Keratinocyte (primary cell): ENCODE results near the gene ANKRD44. TPM values are rescaled to one million over a fixed set of nuclear protein-coding genes. Genes with fewer than 3 reads are reported as not detected.

Experiments used
- DNase-seq: peaks from one replicate; pipeline ENCODE4 v3.0.0-alpha.2; 2011; ENCODE audit warnings: low read depth, missing footprints, low spot score
- FAIRE-seq: peaks from 2 replicates; lab custom pipeline; 2011; peaks lifted over from hg19 to GRCh38; lab: Jason Lieb, UNC
- H2AFZ ChIP-seq: 2 replicates; pipeline ENCODE4 v1.6.0; 2012; ENCODE audit warnings: low read length, control low read depth, inconsistent platforms; ENCODE audit not compliant: control insufficient read depth
- H3K27ac ChIP-seq: 2 replicates; pipeline ENCODE4 v1.5.1; 2011; ENCODE audit warnings: low read length; ENCODE audit not compliant: control insufficient read depth, insufficient read depth
- H3K27me3 ChIP-seq: 3 replicates; pipeline ENCODE4 v1.6.0; 2011; ENCODE audit warnings: low read length; ENCODE audit not compliant: control insufficient read depth, insufficient read depth; ENCODE audit errors: extremely low read depth
- H3K36me3 ChIP-seq, 2 experiments: 2 replicates in 1 of 2; 3 replicates in 1 of 2; pipeline ENCODE4 v1.5.1; 2011; ENCODE audit warnings: low read length in 2 of 2, mild to moderate bottlenecking in 1 of 2; ENCODE audit not compliant: control insufficient read depth in 2 of 2, insufficient read depth in 2 of 2; ENCODE audit errors: extremely low read depth in 1 of 2
- H3K4me1 ChIP-seq: 3 replicates; pipeline ENCODE4 v1.5.1; 2011; ENCODE audit warnings: low read length; ENCODE audit not compliant: control insufficient read depth, insufficient read depth; ENCODE audit errors: extremely low read depth
- H3K4me2 ChIP-seq: 3 replicates; pipeline ENCODE4 v1.6.0; 2011; ENCODE audit warnings: low read depth, low read length; ENCODE audit not compliant: control insufficient read depth, insufficient read depth; ENCODE audit errors: extremely low read depth
- H3K4me3 ChIP-seq, 3 experiments: fragments of 200-600 bp in 1 of 3; sonication (generic) in 1 of 3; 2 replicates in 2 of 3; 3 replicates in 1 of 3; pipeline ENCODE4 v1.5.1; 2011 to 2016; ENCODE audit warnings: low read length in 3 of 3, mild to moderate bottlenecking in 3 of 3, control low read depth in 2 of 3, inconsistent platforms in 1 of 3, low read depth in 1 of 3, mixed read lengths in 1 of 3, mixed run types in 1 of 3, moderate library complexity in 1 of 3; ENCODE audit not compliant: control insufficient read depth in 2 of 3, insufficient read depth in 2 of 3; ENCODE audit errors: extremely low read depth in 1 of 3
- H3K79me2 ChIP-seq: 2 replicates; pipeline ENCODE4 v1.6.0; 2012; ENCODE audit warnings: low read length; ENCODE audit not compliant: control insufficient read depth, insufficient read depth
- H3K9ac ChIP-seq: 3 replicates; pipeline ENCODE4 v1.6.0; 2011; ENCODE audit warnings: low read length; ENCODE audit not compliant: control insufficient read depth, insufficient read depth; ENCODE audit errors: extremely low read depth
- H3K9me1 ChIP-seq: 3 replicates; pipeline ENCODE4 v1.6.0; 2011; ENCODE audit warnings: low read length; ENCODE audit not compliant: control insufficient read depth, insufficient read depth; ENCODE audit errors: extremely low read depth
- H3K9me3 ChIP-seq: 2 replicates; pipeline ENCODE4 v1.5.1; 2012; ENCODE audit warnings: low read depth, low read length; ENCODE audit not compliant: control insufficient read depth
- H4K20me1 ChIP-seq: 3 replicates; pipeline ENCODE4 v1.6.0; 2011; ENCODE audit warnings: low read length; ENCODE audit not compliant: control insufficient read depth, insufficient read depth; ENCODE audit errors: extremely low read depth
- EZH2 ChIP-seq: IDR thresholded peaks from one replicate; pipeline ENCODE4 v1.6.1; 2012; ENCODE audit warnings: inconsistent platforms, mild to moderate bottlenecking, low read length, moderate library complexity
- dilution Hi-C: fragments of 300-500 bp; cut with MboI; formaldehyde crosslinking; loops from one replicate; pipeline ENCODE4 v1.7.0; 2020; ENCODE audit warnings: low sequenced_read_pairs; ENCODE audit not compliant: extremely low pct_ligation_motif_present
- polyA plus RNA-seq, 5 experiments: library from polyadenylated mRNA; depleted of rRNA in 3 of 5; stranded (reverse) in 3 of 5; stranded (forward) in 1 of 5; unstranded in 1 of 5; fragments of >200 nt; gene quantifications; 1 replicate in 1 of 5; 2 replicates in 3 of 5; 3 replicates in 1 of 5; pipeline versions ENCODE4 v1.2.1 to v1.2.3, GENCODE V29; 2011 to 2012; ENCODE audit warnings: missing spikeins in 2 of 5, low read depth in 1 of 5, low replicate concordance in 1 of 5
- TF ChIP-seq, protein P1 (sequence below), 3 experiments: IDR thresholded peaks in 1 of 3; conservative IDR thresholded peaks in 1 of 3; optimal IDR thresholded peaks in 1 of 3; 2 replicates in 2 of 3; 3 replicates in 1 of 3; pipeline versions ENCODE3 to v1.5.1; 2011; ENCODE audit warnings: low read length in 3 of 3, mild to moderate bottlenecking in 3 of 3, moderate library complexity in 2 of 3, control low read depth in 1 of 3, inconsistent platforms in 1 of 3; ENCODE audit not compliant: insufficient read depth in 2 of 3; ENCODE audit errors: extremely low read depth in 1 of 3

Gene ANKRD44
- polyA plus RNA-seq, 1 donor (not counting 4 experiments of a cell fraction or from before 2014, with no cell fraction given): 0.35 TPM

DNA sequence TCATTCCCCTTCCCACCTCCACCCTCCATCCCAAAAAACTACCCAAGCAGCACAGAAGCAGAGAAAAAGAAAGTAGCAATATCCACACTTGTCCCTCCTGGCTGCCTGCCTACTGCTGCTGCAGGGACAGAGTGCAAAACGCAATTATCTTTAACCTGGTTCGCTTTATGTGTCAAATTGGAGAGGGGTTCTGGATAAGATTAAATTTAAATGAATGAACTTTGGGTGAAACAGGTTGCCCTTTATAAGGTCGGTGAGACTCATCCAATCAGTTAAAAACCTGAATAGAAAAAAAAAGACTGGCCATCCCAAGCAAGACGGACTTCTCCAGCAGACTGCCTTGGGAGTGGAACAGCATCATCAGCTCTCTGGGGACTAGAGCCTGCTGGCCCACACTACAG lies 62.6 kb downstream of the ANKRD44 start:
- TF ChIP-seq EZH2: no peak
- TF ChIP-seq, protein P1, sequence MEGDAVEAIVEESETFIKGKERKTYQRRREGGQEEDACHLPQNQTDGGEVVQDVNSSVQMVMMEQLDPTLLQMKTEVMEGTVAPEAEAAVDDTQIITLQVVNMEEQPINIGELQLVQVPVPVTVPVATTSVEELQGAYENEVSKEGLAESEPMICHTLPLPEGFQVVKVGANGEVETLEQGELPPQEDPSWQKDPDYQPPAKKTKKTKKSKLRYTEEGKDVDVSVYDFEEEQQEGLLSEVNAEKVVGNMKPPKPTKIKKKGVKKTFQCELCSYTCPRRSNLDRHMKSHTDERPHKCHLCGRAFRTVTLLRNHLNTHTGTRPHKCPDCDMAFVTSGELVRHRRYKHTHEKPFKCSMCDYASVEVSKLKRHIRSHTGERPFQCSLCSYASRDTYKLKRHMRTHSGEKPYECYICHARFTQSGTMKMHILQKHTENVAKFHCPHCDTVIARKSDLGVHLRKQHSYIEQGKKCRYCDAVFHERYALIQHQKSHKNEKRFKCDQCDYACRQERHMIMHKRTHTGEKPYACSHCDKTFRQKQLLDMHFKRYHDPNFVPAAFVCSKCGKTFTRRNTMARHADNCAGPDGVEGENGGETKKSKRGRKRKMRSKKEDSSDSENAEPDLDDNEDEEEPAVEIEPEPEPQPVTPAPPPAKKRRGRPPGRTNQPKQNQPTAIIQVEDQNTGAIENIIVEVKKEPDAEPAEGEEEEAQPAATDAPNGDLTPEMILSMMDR (optimal IDR thresholded peaks at IDR 0.05 in 1 of 3, IDR thresholded peaks at IDR 0.05 in 1 of 3, conservative IDR thresholded peaks at IDR 0.05 in 1 of 3; ENCODE audit: extremely low read depth in 1 of 3, insufficient read depth in 2 of 3, low read length in 3 of 3): no peak
- Histone ChIP-seq H3K9me3 (no peaks in the 10 kb centered on the region), H3K27me3 (no peaks in the 10 kb centered on the region), H3K4me3 (no peak overlapping the region), H3K4me1 (no peaks in the 10 kb centered on the region), H3K4me2 (no peak overlapping the region), H3K27ac (no peak overlapping the region), H4K20me1 (no peaks in the 10 kb centered on the region), H3K9me1 (no peaks in the 10 kb centered on the region), H3K9ac (no peak overlapping the region), H3K36me3 (no peaks in the 10 kb centered on the region), H3K79me2 (no peaks in the 10 kb centered on the region), H2AFZ (no peak overlapping the region)
- dilution Hi-C loops: no loop called here
- FAIRE-seq (no peak), DNase-seq (no peak)

DNA sequence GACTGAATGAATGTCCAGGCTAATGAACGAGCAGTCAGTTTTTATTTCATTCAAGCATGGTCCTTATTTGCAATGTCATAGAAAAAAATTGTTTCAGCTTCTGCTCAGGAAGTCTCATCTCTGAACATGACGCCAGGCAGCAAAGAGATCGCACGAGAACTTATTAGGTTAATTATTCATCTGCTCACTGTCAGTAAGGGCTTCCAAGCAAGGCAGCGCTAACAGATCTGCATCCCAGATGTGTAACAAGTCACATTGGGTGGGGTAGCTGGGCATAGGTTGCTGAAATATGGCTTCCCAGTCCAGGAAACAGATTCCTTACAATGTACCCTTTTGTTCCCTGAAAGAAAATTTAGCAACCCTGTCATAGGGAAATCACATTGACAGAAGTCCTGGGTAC lies 63.5 kb downstream of the ANKRD44 start:
- no peak overlapping the region for H3K4me2 ChIP-seq
- dilution Hi-C loops: no loop called here
- H3K9me3 ChIP-seq: no peaks in the 10 kb centered on the region
- no peak overlapping the region for H3K4me3 ChIP-seq
- no peak for FAIRE-seq
- TF ChIP-seq EZH2: no peak
- TF ChIP-seq, protein P1 (optimal IDR thresholded peaks at IDR 0.05 in 1 of 3, IDR thresholded peaks at IDR 0.05 in 1 of 3, conservative IDR thresholded peaks at IDR 0.05 in 1 of 3; ENCODE audit: extremely low read depth in 1 of 3, insufficient read depth in 2 of 3, low read length in 3 of 3): no peak
- no peak overlapping the region for H3K9ac ChIP-seq
- no peaks in the 10 kb centered on the region for H3K9me1 ChIP-seq
- DNase-seq: no peak
- H4K20me1 ChIP-seq: no peaks in the 10 kb centered on the region
- H3K36me3 ChIP-seq: no peaks in the 10 kb centered on the region
- no peak overlapping the region for H3K27ac ChIP-seq
- H3K27me3 ChIP-seq: no peaks in the 10 kb centered on the region
- no peaks in the 10 kb centered on the region for H3K79me2 ChIP-seq
- no peaks in the 10 kb centered on the region for H3K4me1 ChIP-seq
- H2AFZ ChIP-seq: no peak overlapping the region
